Stimulated activated CD4-positive, alpha-beta T cell treated with anti-CD3 and anti-CD28 coated beads, Interleukin-4, amount 100 ng/mL, for 24 hours (primary cell): Measurements from ENCODE around the gene IQUB.
"Not testable (repeated sequence)": the region's sequence is repeated elsewhere in the genome, so short reads cannot be mapped to it uniquely, and the experiment has no call there.

Experiments used
- DNase-seq: peaks from one replicate; pipeline ENCODE4 v3.0.0-alpha.2; 2020

IQUB gene

DNA sequence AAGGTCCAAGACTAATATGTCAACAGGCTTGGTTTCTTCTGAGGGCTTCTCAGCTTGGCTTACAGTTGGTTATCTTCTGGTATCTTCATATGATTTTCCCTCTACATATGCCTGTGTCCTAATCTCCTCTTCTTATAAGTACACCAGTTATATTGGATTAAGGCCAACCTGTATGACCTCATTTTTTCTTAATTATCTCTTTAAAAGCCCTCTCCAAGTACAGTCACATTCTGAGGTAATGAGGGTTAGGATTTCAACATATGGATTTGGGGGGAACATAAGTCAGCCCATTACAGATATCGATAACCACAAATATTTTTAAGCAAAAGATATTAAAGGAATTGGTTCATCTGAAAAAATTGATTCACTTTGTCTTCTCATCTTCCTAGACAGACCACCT is 49.2 kb downstream of the IQUB start:
- no peak for DNase-seq

DNA sequence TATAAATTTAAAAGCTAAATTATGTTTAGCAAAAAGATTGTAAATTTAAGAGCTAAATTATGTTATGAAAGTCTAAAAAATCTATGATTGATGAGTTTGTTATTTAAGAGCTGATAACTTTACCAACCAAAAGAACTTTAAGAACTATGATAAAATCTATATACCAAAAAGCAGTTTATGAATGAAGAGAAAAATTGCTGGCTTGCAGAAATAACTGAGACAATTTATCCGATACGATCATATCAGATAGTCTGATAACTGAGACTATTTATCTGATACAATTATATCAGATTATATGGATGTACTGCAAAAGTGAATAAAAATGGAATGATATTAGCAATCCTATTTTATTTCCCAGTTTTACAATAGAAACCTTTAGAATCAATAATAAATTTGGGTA is 50.2 kb downstream of the IQUB start:
- no peak for DNase-seq

DNA sequence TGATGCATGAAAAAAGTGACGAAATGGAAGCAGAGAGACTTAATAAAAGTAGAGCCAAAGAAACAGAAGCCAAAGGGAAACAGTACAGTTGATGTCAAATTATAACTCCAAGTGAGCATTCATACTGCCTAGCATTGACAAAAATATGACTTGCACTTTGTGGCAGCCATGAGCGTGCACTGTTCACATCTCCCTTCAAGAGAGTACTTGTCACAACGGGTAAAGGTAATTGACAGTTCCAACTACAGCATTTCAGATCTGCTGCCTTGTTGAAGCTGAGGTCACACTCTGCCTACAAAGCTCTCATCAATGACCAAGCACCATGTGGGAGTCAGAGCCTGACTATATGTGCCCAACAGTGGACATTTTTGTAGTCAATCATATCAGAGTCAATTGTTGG is 54.3 kb downstream of the IQUB start:
- no peak for DNase-seq

DNA sequence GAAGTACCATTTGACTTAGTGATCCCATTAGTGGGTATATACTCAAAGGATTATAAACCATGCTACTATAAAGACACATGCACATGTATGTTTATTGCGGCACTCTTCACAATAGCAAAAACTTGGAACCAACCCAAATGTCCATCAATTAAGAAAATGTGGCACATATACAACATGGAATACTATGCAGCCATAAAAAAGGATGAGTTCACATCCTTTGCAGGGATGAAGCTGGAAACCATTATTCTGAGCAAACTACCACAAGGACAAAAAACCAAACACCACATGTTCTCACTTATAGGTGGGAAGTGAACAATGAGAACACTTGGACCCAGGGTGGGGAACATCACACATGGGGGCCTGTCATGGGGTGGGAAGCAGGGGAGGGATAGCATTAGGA is 56.3 kb downstream of the IQUB start:
- not testable (repeated sequence) for DNase-seq

DNA sequence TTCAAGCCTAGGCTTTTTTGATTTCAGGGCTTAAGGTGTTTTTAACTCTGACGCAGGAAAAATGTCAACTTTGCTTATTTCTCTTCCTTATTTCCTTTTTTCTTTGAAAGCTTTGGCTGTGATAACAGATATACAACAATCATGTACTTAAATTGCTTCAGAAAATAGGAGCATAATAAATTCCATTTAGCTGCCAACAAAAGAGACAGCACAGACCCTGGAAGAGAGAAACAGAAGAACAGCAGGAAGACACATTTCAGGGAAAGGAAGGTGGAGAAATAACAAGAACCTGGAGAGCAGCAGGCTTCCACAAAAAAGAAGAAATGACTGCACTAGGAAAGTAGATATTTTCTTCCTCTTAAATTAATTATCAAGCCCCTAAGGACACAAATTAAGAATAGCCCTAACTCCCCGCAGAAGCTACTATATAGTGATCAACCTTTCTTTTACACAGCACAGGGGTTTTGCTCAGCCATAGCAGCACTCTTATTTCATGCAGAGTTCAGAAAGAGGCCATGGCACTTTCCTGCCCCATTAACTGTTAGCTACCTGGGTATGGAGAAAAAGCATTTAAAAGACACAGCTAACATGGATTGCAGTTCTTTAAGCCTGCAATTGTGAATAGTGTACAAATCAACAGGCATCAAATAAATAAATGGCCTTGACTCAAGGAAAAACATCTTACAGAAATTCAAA is 61.5 kb downstream of the IQUB start:
- no peak for DNase-seq

DNA sequence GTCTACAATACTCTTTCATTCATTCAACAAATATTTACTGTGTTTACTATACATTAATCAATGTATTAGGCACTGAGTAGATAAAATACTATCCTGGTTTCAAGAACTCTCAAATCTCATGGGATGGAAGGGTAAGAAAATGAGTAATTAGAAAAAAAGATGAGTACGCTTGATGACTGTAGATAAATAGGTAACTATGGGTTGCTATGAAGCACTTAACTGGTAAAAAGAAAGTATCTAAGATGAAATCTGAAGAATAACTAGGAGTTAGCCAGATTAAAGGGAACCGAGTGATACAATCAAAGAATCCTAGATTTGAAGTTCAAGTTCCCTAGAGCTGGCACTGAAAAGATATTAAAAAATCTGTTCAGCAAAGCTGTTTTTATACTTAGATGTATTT is 62.1 kb downstream of the IQUB start:
- DNase-seq = no peak

DNA sequence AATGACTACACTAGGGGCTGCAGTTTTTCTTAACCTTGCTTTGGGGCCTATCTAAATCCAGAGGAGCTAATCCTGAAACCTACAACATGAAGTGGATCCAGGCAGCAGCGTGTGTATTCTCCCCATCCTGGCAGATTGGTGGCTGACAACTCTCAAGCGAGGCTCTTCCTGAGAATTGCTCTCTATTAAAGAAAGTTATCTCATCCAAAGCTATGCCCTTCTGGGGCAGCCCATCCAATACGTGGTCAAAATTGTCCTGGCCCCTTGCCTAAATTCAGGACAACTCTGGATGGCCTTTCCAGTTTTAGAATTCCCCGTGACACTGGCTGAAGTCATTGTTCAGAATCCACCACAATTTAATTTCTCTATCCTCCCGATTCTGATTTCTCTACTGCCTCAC is 66.1 kb downstream of the IQUB start:
- DNase-seq = no peak

DNA sequence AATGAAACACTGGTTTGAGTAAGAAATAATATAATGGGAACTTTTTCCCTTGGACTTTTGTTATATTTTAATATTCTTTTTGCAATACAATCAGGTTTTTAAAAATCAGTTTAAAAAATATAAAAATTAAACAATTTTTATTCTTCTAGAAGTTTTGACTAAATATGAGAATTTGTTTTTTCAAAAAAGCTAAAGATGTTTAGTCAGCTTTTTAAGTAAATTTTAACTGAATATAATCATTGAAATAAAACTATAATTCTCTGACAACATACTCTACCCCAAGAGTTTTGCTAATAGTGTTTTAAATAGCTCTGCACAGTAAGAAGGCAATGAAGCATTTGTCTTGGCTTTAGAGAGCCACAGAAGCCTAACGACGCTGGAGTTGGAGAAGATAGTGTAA is 70.5 kb downstream of the IQUB start:
- DNase-seq = no peak

DNA sequence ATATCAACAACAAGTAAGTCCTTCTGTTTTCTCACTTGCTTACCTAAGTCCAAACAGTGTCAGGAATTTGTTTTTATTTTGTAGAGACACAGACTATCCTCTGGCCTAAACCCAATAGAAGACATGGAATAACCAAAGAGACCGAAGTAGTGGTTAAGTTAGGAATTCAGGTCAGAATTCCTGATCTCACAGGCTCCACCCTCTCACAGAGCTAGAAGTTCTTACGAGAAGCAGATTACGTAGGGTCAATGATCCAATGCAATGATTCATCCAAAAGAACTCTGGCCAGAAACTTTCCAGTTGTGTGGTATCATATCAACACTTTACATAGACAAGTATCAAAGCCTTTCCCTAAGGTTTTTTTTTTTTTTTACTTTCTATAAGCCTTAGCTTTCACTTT is 73.8 kb downstream of the IQUB start:
- no peak for DNase-seq

DNA sequence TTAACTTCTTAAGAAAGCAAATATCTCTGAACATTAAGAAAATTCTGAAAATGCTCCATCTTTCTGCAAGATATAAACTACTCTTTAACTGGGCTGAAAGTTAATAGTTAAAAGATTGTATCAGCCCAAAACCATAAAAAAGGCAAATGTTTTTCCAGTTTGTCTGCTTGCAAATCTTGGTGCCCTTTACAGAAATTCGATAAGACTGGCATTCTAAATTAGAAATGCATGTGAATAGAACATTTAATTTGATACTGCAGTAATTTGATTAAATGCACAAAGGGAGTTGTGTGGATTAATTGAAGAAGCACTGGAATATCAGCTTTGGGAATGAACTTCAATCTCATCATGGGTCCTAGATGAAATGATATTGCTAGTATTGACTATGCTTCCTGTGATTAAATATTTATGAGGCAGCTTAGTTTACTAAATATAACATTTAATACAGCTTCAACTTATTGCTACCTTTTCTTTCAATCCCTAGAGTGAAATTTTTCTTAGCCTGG is 78.4 kb downstream of the IQUB start:
- DNase-seq = no peak

DNA sequence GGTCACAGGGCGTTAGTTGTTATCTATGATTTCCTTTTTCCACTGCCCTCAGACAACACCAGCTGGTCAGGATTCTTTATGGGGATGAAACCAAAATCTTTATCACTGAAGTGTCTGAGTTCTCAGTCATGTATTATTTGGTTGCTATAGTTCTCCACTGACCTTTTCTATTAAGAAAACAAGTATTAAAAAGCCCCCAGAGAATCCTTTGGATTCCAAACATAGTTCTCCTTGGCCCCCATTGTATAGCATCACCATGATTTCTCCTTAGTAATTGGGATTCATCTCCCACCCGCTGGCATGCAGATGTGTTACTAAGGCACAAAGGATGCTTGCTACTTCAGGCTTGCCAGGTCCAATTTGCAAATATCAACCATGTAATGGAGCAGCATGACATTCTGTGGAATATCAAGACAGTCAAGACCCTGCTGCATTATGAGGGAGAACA is 94.3 kb downstream of the IQUB start:
- no peak for DNase-seq

DNA sequence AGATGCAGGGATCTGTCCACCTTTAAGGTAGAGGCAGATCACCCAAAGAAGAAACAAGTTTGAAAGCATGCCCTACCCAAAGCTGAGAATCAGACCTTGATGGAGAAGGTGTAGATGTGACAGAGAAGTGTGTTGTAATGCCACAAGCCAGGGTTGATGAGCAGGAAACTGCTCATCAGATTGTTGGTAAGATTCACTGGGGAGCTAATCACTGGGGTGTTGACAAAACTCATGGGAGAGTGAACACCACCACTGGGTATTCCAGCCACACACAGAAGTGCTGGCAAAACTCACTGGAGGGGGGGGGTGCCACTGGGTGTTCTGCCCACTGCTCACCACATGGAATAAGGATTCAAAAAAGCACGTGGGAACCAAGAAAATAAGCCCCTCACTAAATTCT is 95.2 kb downstream of the IQUB start:
- no peak for DNase-seq

DNA sequence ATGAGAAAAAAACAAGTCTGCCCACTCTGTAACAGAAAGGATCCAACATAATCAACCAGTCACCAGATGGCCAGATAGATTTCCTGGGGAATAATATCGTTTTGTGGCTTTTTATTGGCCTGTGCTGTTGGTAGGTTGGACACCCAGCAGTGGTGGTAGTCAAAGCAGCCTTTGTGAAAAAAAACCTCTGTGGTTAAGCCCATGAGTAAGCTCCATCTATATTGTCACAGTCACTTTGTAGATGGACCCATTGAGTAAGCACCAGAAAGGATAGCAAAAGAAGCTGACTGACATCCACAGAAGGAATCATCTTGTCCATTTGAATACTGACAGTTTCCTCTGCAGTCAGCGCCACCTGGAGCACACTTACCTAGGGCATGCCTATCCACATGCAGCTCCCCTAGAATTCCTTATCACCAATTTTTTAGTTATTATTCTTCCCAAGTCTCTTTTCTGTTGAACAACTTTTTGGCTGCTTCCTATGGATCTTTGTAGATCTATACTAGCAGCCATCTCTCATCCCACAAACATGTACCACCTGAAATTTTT is 96.9 kb downstream of the IQUB start:
- no peak for DNase-seq

DNA sequence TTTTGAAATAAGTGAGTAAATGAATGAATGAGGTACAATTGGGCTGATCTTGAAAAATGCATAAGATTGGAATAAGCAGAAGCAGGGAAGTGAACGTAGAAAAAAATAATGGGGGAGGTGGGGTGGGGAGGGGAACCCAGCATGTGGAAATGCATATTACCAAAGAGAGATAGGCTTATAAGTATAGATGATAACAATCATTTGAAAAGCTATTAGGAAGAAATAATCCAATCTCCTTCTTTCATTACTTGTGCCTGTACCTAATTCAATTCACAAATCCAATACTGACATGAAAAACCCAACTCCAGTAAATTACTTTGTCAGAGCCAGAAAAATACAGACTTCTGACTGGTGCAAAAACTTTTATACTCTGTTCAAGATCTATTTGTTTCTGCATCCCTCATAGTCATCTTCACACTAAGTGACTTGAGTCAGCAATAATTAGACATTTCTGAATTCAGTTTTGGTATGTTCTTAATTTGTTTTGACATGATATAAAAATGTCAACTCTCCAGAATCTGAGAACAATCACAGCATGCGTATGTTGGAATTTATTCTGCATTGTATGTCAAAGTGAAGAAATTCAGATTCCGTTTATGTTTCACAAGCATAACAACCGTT is 99.2 kb downstream of the IQUB start:
- no peak for DNase-seq

DNA sequence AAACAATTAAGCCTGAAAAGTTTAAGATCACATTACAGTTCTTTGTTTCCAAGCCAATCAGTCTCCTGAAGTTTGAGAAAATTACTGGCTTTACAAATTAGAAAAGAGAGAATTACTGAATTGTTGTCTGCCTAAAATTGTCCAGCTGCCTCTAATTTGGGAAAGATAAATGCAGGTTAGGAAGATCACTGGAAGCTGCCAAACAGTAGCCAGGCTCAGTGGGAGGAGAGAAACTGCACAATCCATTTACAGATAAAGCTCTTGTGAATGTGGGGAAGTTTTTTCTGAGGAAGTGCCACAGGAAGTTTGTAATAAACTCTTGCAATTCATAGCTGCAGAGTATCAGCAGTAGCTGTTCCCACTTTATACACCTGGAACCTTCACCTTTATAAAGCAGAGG is 100.7 kb downstream of the IQUB start:
- DNase-seq = no peak

DNA sequence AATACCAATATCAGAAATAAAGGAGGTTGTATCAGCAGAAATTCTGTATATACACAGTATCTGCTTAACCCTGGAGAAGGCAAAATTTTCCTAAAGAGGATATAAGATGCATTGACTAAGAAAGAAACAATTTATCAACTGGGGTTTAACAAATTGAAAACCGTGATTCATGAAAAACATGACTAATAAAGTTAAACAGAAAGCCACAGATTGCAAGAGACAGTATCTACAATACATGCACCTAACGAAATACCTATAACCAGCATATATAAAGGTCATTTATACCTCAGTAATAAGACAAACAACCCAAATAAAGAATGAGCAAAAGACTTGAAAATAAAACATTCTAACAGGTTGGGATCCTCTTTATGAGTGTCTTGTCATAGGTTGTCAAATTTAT is 101.8 kb downstream of the IQUB start:
- DNase-seq = no peak

DNA sequence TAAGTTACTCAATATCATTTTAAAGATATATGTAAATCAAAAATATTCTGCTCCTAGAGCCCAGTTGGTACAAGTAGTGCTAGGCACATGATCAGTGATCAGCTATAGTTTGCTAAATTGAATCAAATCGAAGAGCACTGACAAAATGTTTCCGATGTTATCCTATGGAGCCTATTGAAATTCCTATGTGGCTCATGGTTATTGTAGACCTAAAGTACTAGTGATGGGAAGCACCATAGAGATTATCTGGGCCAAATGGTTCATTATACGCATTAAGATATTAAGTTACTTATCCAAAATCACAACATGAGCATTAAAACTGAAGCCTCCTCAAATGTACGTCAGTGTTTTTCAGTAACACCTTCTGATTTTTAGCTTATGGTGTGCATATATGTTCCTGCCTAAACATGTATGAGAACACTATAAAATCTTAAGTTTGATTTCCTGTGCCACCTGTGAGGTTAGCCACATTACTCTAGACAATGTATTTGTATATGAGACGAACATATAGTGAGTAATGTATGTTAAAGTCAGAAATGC is 103.2 kb downstream of the IQUB start:
- DNase-seq = no peak

DNA sequence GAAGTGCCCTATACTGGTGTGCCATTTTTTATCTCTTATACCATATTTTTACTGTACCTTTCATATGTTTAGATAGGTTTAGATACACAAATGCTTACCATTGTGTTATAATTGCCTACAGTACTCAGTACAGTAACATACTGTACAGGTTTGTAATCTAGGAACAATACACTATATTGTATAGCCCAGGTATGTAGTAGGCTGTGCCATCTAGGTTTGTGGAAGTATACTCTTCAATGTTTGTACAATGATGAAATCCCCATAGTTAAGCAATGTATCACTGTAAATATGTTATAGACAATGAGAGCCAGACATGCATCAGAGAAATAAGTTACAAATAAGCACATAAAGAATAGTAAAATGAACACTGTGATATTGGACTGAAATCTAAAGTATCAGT is 109.1 kb downstream of the IQUB start:
- no peak for DNase-seq

DNA sequence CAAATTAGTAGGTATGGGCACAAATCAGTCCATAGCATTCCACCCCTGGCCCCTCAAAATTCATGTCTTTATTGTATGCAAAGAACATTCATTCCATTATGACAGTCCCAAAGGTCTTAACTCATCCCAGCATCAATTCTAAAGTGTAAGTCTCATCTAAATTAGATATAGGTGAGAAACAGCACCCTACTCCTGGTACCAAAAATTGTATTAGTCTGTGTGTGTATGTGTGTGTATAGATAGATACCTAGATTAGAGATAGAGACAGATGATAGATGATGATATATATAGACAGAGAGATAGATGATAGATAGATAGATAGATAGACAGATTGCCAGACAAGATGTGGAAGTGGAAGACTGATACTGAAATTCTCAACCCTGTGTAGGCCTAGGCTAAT is 109.9 kb downstream of the IQUB start:
- no peak for DNase-seq

DNA sequence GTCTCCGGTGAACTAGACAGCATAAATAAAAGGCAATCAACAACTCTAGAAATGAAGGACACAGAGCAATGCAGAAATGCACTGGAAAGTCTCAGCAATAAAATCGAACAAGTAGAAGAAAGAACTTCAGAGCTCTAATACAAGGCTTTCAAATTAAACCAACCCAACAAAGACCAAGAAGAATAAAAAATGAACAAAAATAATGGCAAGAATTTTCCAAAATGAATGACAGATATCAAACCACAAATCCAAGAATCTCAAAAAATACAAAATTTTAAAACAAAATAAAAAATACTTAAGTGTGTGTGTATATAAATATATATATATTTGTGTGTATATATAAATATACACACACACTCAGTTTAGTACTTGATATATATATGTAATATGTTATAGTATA is 110.8 kb downstream of the IQUB start:
- no peak for DNase-seq

DNA sequence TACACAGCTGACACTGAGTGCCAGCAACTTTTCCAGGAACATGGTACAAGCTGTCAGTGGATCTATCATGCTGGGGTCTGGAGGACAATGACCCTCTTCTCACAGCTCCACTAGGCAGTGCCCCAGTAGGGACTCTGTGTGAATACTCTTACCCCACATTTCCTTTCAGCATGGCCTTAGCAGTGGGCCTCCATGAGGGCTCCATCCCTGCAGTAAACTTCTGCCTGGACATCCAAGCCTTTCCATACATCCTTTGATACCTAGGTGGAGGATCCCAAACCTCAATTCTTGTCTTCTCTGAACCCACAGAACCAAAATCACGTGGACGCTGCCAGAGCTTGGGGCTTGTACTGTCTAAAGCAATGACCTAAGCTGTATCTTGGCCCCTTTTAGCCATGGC is 116.8 kb downstream of the IQUB start:
- no peak for DNase-seq

DNA sequence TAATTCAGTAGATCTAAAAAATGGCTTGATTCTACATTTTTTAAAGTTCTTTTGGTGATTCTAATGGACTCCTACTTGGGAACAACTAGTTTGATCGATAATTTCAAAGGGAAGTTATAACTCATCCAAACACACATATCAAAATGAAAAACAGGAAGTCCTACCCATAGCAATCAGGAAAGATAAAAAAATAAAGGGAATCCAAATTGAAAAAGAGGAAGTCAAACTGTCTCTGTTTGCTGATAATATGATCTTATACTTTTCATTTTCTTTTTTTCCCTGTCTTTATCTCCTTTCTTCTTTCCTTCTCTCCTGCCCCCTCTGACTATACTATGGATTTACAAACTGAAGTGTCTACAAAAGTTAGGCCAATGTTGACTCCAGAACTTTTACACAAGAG is 118.8 kb downstream of the IQUB start:
- no peak for DNase-seq

DNA sequence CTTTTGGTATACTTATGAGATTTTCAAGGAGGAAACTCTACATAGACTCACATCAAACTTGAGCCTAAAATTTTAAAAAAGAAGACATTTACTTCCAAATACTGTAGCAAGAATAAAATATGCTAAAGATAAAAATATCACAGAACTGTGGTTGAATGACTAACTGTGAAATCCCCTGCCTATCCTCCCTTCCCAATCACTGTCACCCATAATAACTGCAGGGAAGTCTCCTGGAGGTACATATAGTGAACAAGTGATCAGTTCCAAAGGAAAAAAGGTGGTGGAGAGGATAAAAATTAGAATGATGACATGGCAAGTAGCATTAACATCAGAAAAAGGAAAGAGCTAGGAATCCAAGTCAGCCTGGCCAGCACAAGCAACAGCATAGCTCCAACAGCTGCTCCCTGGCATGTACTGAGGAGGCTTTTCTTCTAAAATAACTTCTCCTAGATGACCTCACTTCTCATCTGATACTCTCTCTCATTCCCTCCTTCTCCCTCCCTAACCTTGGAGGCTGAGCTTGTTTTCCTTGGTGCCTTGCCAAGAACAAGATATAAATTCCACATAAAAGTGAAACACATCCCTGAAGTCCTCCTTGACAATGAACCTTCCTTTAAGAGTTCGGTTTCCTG is 124.0 kb downstream of the IQUB start:
- DNase-seq = no peak

DNA sequence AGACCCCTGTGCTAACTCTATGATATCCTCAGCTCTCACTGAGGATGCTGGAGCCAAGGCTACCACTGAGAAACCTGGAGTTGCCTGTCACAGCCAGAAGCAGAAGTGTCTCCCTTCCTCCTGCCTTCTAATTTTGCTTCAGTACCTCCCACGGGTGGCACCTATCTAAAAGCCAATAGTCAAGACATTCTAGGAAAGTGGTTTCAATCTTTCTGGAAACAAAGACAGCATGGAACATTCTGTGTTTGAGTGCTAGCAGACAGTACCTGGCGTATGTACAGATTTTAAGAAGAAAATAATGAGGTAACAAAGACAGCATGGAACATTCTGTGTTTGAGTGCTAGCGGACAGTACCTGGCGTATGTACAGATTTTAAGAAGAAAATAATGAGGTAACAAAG is 126.4 kb downstream of the IQUB start:
- not testable (repeated sequence) for DNase-seq
